ENCODE data around the gene TFCP2L1. TPM values are rescaled to one million over a fixed set of nuclear protein-coding genes. Genes with fewer than 3 reads are reported as not detected.
A peak's percentile ranks its signal among the peaks of the same experiment; 100 is the strongest.
"Not testable (repeated sequence)": the region's sequence is repeated elsewhere in the genome, so short reads cannot be mapped to it uniquely, and the experiment has no call there.

TFCP2L1 gene
- polyA plus RNA-seq, 3 donors, result 0.03 to 0.24 TPM; not detected in 1

DNA sequence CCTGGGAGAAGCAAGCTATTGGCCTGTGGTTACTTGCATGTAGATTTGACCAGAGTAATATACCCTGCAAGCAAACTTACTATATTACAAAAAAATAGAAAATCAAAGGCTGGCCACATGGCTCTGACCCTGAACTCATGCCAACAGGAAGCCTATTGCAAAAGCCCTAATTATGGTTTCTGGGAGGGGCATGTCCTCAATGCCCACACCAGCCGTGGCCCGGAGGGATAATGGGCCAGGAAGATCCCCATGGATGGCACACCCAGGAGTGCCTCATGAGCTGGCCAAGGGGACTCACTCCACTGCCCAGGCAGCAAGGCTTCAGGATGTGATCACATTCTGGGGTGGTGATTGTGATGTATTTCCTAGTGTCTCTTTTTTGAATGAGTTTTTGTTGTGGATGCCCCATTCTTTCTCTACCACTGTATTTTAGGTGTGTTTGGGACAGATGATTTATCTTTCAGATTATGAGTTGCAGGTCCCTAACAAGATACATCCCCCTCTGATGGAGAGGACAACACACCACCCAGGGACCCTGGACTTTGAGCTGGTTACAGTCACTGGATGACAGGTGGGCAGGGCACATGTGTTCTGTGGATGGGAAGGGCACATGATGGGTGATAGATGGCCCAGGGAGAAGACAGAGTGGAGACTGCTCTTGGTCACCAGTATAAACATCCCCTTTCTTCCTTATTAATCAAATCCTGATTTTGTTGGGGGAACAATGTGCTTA, 18.7 kb upstream of the TFCP2L1 start:
- H3K36me3 Mint-ChIP-seq, result no peaks in the 10 kb centered on the region
- Histone ChIP-seq H3K27ac (ENCODE audit: low read depth in 1 of 2, low read length in 2 of 2) (no peak overlapping the region), H3K9ac (ENCODE audit: insufficient read depth, low read length, poor library complexity, severe bottlenecking) (no peak overlapping the region), H3K4me3 (replicated peaks in 1 of 3; ENCODE audit: low read depth in 2 of 3, low read length in 3 of 3) (no peak overlapping the region), H3K79me2 (ENCODE audit: insufficient read depth, low read length) (no peaks in the 10 kb centered on the region), H4K20me1 (ENCODE audit: insufficient read depth, low read length) (no peaks in the 10 kb centered on the region), H3K4me1 (ENCODE audit: control insufficient read depth in 1 of 2, insufficient read depth in 2 of 2, low read length in 2 of 2) (peaks cover 17% of the 10 kb centered on the region in 2 donors), H3K27me3 (ENCODE audit: control insufficient read depth in 2 of 2, insufficient read depth in 2 of 2, low read length in 2 of 2) (peaks cover 7 to 8% of the 10 kb centered on the region in 2 donors), H3K36me3 (replicated peaks in 1 of 2; ENCODE audit: control insufficient read depth in 1 of 2, insufficient read depth in 2 of 2, low read length in 2 of 2) (no peaks in the 10 kb centered on the region), H2AFZ (ENCODE audit: insufficient read depth, low read depth, low read length, poor library complexity, severe bottlenecking) (no peak overlapping the region), H3K4me2 (replicated peaks; ENCODE audit: extremely low read depth, low read length, poor library complexity, severe bottlenecking) (peak overlapping the region; percentile 29), H3K9me3 (replicated peaks in 1 of 2; ENCODE audit: control insufficient read depth in 1 of 2, insufficient read depth in 1 of 2, low read length in 2 of 2) (no peaks in the 10 kb centered on the region)
- H3K27me3 Mint-ChIP-seq (ENCODE audit: low read depth in 3 of 3), result peaks cover 12 to 22% (median 17%) of the 10 kb centered on the region in 3 donors
- H3K4me3 Mint-ChIP-seq, result peak overlapping the region in 1 of 2 donors; percentile 50
- DNase-seq, result no peak
- H3K9me3 Mint-ChIP-seq, result peaks cover 0 to 5% (median 2%) of the 10 kb centered on the region in 7 donors
- peak overlapping the region in 5 of 7 donors; percentile 12 to 84 (median 54) for H3K27ac Mint-ChIP-seq
- TF ChIP-seq, protein P1, sequence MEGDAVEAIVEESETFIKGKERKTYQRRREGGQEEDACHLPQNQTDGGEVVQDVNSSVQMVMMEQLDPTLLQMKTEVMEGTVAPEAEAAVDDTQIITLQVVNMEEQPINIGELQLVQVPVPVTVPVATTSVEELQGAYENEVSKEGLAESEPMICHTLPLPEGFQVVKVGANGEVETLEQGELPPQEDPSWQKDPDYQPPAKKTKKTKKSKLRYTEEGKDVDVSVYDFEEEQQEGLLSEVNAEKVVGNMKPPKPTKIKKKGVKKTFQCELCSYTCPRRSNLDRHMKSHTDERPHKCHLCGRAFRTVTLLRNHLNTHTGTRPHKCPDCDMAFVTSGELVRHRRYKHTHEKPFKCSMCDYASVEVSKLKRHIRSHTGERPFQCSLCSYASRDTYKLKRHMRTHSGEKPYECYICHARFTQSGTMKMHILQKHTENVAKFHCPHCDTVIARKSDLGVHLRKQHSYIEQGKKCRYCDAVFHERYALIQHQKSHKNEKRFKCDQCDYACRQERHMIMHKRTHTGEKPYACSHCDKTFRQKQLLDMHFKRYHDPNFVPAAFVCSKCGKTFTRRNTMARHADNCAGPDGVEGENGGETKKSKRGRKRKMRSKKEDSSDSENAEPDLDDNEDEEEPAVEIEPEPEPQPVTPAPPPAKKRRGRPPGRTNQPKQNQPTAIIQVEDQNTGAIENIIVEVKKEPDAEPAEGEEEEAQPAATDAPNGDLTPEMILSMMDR (IDR thresholded peaks at IDR 0.05), result no peak
- intact Hi-C loops (cut with micrococcal nuclease), result no loop called here
- H3K4me1 Mint-ChIP-seq, result peaks cover 20% of the 10 kb centered on the region
- 0% methylated on average over 1 of the region's 2 CpGs for WGBS (ENCODE audit: insufficient coverage)

DNA sequence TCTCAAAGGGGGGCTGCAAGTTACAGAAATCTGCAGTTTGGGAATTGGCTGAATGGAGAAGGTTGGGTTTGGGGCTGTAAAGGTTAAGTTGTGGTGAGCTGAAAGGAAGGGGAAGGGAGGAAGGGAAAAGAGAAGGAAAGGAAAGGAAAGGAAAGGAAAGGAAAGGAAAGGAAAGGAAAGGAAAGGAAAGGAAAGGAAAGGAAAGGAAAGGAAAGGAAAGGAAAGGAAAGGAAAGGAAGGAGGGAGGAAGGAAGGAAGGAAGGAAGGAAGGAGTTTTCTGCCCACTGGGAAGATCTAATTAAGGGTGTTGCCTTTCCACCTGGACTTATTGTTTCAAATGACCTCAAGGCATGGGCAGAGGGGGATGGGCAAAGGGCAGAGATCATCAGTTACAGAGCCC, 16.2 kb upstream of the TFCP2L1 start:
- H3K36me3 Mint-ChIP-seq; H3K9ac ChIP-seq (ENCODE audit: insufficient read depth, low read length, poor library complexity, severe bottlenecking); H3K27me3 ChIP-seq (ENCODE audit: control insufficient read depth in 2 of 2, insufficient read depth in 2 of 2, low read length in 2 of 2); H3K4me3 Mint-ChIP-seq; H3K9me3 ChIP-seq (replicated peaks in 1 of 2; ENCODE audit: control insufficient read depth in 1 of 2, insufficient read depth in 1 of 2, low read length in 2 of 2); H3K4me3 ChIP-seq (replicated peaks in 1 of 3; ENCODE audit: low read depth in 2 of 3, low read length in 3 of 3); intact Hi-C loops (cut with micrococcal nuclease); H3K4me2 ChIP-seq (replicated peaks; ENCODE audit: extremely low read depth, low read length, poor library complexity, severe bottlenecking); H3K79me2 ChIP-seq (ENCODE audit: insufficient read depth, low read length); H3K27ac ChIP-seq (ENCODE audit: low read depth in 1 of 2, low read length in 2 of 2); H3K36me3 ChIP-seq (replicated peaks in 1 of 2; ENCODE audit: control insufficient read depth in 1 of 2, insufficient read depth in 2 of 2, low read length in 2 of 2); H4K20me1 ChIP-seq (ENCODE audit: insufficient read depth, low read length); DNase-seq; H2AFZ ChIP-seq (ENCODE audit: insufficient read depth, low read depth, low read length, poor library complexity, severe bottlenecking); H3K27ac Mint-ChIP-seq; H3K9me3 Mint-ChIP-seq: not testable (repeated sequence)
- H3K4me1 Mint-ChIP-seq, result peaks cover 23% of the 10 kb centered on the region
- peaks cover under 1 to 17% (median 13%) of the 10 kb centered on the region in 3 donors for H3K27me3 Mint-ChIP-seq (ENCODE audit: low read depth in 3 of 3)
- peaks cover 17% of the 10 kb centered on the region in 2 donors for H3K4me1 ChIP-seq (ENCODE audit: control insufficient read depth in 1 of 2, insufficient read depth in 2 of 2, low read length in 2 of 2)

Measured in CD14-positive monocyte (primary cell).